ENCODE results near the gene NHERF2.

- TF ChIP-seq POLR2A (IDR thresholded peaks at IDR 0.05; ENCODE audit: low read depth, low read length) (no peak), POLR2AphosphoS5 (IDR thresholded peaks at IDR 0.05; ENCODE audit: low read depth, low read length) (no peak), SPI1 (IDR thresholded peaks at IDR 0.05; ENCODE audit: low read depth, low read length) (no peak), TAF1 (IDR thresholded peaks at IDR 0.05; ENCODE audit: low read depth, low read length) (no peak), POU2F2 (IDR thresholded peaks at IDR 0.05; ENCODE audit: low read depth, low read length) (no peak)
Measured at GRCh38 chr16:1997494-1998359, 29.0 kb upstream of the NHERF2 start.
